Chondrocyte (in vitro differentiated cells): ENCODE measurements around the gene TDRD12. TPM values are rescaled to one million over a fixed set of nuclear protein-coding genes. Genes with fewer than 3 reads are reported as not detected.
"Not testable (repeated sequence)": the region's sequence is repeated elsewhere in the genome, so short reads cannot be mapped to it uniquely, and the experiment has no call there.

Experiments used
- DNase-seq: peaks from one replicate; pipeline ENCODE4 v3.0.0; 2021; ENCODE audit warnings: mixed read lengths, low spot score
- H3K27ac Mint-ChIP-seq: one replicate; pipeline ENCODE4 v1.8.0; 2021; ENCODE audit warnings: mild to moderate bottlenecking, moderate library complexity, mixed read lengths; ENCODE audit not compliant: unreplicated experiment
- H3K27me3 Mint-ChIP-seq: 2 replicates; pipeline ENCODE4 v1.8.0; 2021; ENCODE audit warnings: low read depth, mixed read lengths
- H3K36me3 Mint-ChIP-seq: 2 replicates; pipeline ENCODE4 v1.8.0; 2021; ENCODE audit warnings: low read depth, mixed read lengths
- H3K4me1 Mint-ChIP-seq: 2 replicates; pipeline ENCODE4 v1.8.0; 2021; ENCODE audit warnings: low read depth, mild to moderate bottlenecking, mixed read lengths
- H3K4me3 Mint-ChIP-seq: one replicate; pipeline ENCODE4 v1.8.0; 2021; ENCODE audit warnings: mild to moderate bottlenecking, moderate library complexity, mixed read lengths; ENCODE audit not compliant: unreplicated experiment
- H3K9me3 Mint-ChIP-seq: 2 replicates; pipeline ENCODE4 v1.8.0; 2021; ENCODE audit warnings: low read depth, mixed read lengths
- total RNA-seq: library from RNA; stranded (reverse); gene quantifications from 3 replicates; pipeline ENCODE4 v1.2.1, GENCODE V29; 2021
- TF ChIP-seq, protein P1 (sequence below): fragments of 200-600 bp; sonication (generic); IDR thresholded peaks from 2 replicates; pipeline ENCODE4 v1.5.0; 2021; ENCODE audit warnings: antibody characterized with exemption, mild to moderate bottlenecking, moderate library complexity

Gene TDRD12
- total RNA-seq, 1 donor from 2014 or later, result 0.22 TPM

DNA sequence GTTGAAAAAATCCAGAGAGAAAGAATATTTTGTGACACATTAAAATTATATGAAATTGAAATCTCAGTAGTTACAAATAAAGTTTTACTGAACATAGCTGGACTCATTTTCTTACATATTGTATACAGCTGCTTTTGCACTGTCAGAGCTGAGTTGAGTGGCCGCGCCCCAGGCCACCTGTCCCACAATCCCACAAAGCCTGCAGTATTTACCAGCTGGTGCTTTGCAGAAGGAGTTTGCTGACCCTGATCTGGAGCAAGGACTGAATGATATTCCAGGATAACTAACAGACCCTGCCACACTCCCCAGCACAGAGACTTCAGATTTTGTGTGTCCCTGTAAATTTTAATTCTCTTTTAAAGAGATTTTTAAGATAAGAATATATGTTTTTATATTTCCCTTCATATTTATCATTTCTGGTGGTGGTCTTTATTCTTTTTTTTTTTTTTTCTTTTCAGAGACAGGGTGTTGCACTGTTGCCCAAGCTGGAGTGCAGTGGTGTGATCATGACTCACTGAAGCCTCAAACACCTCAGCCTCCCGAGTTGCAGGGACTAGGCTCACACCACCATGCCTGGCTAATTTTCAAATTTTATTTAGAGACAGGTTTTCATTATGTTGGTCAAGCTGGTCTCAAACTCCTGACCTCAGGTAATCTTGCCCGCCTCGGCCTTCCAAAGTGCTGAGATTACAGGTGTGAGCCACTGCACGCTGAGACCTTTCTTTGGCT lies 48.5 kb downstream of the TDRD12 start:
- Mint-ChIP-seq H3K4me1 (peaks cover 3% of the 10 kb centered on the region), H3K4me3 (no peak overlapping the region), H3K27me3 (peaks cover 14% of the 10 kb centered on the region), H3K36me3 (no peaks in the 10 kb centered on the region), H3K9me3 (peaks cover 2% of the 10 kb centered on the region), H3K27ac (no peak overlapping the region)
- DNase-seq, result no peak
- TF ChIP-seq, protein P1, sequence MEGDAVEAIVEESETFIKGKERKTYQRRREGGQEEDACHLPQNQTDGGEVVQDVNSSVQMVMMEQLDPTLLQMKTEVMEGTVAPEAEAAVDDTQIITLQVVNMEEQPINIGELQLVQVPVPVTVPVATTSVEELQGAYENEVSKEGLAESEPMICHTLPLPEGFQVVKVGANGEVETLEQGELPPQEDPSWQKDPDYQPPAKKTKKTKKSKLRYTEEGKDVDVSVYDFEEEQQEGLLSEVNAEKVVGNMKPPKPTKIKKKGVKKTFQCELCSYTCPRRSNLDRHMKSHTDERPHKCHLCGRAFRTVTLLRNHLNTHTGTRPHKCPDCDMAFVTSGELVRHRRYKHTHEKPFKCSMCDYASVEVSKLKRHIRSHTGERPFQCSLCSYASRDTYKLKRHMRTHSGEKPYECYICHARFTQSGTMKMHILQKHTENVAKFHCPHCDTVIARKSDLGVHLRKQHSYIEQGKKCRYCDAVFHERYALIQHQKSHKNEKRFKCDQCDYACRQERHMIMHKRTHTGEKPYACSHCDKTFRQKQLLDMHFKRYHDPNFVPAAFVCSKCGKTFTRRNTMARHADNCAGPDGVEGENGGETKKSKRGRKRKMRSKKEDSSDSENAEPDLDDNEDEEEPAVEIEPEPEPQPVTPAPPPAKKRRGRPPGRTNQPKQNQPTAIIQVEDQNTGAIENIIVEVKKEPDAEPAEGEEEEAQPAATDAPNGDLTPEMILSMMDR, result no peak

DNA sequence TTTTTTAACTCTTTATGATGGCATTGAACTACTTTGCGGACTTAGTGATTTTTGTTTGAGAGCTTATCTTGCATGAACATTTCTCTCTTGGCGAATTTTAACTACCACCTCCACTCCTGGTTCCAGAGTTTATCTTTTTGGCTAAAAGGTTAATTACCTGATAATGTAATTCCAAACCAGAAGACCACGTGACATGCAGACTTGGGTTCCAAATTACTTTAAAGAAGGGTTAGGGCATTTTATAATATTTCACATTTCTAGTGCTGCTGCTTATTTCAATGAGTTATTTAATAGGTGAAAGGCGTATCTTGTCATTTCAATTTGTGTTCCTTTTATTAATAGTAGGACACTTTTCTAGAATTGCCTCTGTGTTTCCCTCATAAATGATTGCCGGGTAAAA lies 52.0 kb downstream of the TDRD12 start:
- H3K9me3 Mint-ChIP-seq, result peaks cover 2% of the 10 kb centered on the region
- peaks cover 12% of the 10 kb centered on the region for H3K27me3 Mint-ChIP-seq
- H3K4me1 Mint-ChIP-seq, result peaks cover 3% of the 10 kb centered on the region
- no peak overlapping the region for H3K27ac Mint-ChIP-seq
- no peak overlapping the region for H3K4me3 Mint-ChIP-seq
- TF ChIP-seq, protein P1, result no peak
- DNase-seq, result no peak
- H3K36me3 Mint-ChIP-seq, result no peaks in the 10 kb centered on the region

DNA sequence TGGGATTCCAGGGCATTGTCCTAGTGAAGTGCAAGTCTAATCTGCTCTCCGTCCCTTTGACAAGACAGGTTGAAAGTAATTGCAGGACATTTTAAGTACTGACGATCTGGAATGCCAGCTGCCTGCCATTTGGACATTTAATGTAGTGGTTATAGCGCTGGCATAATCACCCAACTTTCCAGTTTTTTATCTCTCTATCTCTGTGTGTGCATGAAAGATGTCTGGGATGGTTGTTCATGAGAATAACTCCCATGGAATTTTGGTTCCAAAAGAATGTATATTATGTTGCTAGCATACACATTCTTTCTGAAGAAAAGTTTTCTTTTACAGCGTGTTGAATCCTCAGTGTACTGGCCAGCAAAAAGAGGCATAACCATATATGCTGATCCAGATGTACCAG lies 53.6 kb downstream of the TDRD12 start:
- H3K36me3 Mint-ChIP-seq, result no peaks in the 10 kb centered on the region
- no peak overlapping the region for H3K4me3 Mint-ChIP-seq
- TF ChIP-seq, protein P1, result no peak
- no peak overlapping the region for H3K27ac Mint-ChIP-seq
- H3K27me3 Mint-ChIP-seq, result peaks cover 12% of the 10 kb centered on the region
- peaks cover 3% of the 10 kb centered on the region for H3K4me1 Mint-ChIP-seq
- no peak for DNase-seq
- H3K9me3 Mint-ChIP-seq, result peaks cover 2% of the 10 kb centered on the region

DNA sequence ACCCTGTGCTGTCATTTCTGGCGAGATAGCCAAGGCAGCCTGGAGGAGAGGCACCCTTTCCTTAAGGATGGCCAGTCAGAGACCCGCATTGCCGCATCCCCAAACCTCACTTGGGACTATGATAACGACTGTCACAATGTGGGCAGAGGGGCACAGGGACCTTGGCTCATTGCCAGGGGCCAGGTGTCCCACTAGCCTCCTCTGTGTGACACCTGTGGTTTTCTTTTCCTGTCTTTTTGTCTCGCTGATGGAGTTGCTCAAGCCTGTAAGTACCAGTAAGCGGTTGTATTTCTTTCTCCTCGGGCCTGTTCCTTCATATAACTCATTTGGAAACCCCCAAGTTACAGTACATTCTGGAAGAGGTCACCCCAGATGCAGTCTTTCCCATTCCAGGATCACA lies 59.5 kb downstream of the TDRD12 start:
- Mint-ChIP-seq H3K36me3 (peaks cover 8% of the 10 kb centered on the region), H3K4me1 (no peaks in the 10 kb centered on the region), H3K27ac (no peak overlapping the region), H3K27me3 (peaks cover 9% of the 10 kb centered on the region), H3K9me3 (peaks cover 16% of the 10 kb centered on the region), H3K4me3 (no peak overlapping the region)
- DNase-seq, result no peak
- TF ChIP-seq, protein P1, result no peak

DNA sequence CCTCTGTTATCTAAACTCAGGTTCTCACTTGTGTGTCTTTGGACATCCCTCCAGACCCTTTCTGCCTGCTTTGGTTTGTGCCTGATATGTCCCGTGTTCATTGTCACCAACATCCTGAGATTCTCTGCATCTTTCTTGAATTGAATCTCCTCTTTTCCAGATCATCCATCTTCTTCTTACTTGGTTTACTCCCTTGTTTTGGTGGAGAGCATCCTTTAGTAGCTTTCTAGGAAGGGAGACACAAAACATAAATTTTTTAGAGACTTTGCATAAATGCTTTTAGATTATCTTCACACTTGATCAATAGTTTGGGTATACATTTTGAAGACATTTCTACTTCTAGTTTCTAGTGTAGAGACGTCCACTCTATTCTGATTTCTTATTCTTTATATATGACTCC lies 61.7 kb downstream of the TDRD12 start:
- TF ChIP-seq, protein P1, result no peak
- no peak overlapping the region for H3K27ac Mint-ChIP-seq
- peaks cover 10% of the 10 kb centered on the region for H3K36me3 Mint-ChIP-seq
- H3K4me3 Mint-ChIP-seq, result no peak overlapping the region
- H3K27me3 Mint-ChIP-seq, result peaks cover 20% of the 10 kb centered on the region
- H3K4me1 Mint-ChIP-seq, result no peaks in the 10 kb centered on the region
- no peak for DNase-seq
- peaks cover 17% of the 10 kb centered on the region for H3K9me3 Mint-ChIP-seq

DNA sequence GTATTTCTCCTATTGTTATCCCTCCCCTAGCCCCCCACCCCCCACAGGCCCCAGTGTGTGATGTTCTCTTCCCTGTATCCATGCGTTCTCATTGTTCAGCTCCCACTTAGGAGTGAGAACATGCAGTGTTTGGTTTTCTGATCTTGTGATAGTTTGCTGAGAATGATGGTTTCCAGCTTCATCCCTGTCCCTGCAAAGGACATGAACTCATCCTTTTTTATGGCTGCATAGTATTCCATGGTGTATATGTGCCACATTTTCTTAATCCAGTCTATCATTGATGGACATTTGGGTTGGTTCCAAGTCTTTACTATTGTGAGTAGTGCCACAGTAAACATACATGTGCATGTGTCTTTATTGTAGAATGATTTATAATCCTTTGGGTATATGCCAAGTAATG lies 62.5 kb downstream of the TDRD12 start:
- H3K4me3 Mint-ChIP-seq, result not testable (repeated sequence)
- H3K36me3 Mint-ChIP-seq, result peaks cover 11% of the 10 kb centered on the region

DNA sequence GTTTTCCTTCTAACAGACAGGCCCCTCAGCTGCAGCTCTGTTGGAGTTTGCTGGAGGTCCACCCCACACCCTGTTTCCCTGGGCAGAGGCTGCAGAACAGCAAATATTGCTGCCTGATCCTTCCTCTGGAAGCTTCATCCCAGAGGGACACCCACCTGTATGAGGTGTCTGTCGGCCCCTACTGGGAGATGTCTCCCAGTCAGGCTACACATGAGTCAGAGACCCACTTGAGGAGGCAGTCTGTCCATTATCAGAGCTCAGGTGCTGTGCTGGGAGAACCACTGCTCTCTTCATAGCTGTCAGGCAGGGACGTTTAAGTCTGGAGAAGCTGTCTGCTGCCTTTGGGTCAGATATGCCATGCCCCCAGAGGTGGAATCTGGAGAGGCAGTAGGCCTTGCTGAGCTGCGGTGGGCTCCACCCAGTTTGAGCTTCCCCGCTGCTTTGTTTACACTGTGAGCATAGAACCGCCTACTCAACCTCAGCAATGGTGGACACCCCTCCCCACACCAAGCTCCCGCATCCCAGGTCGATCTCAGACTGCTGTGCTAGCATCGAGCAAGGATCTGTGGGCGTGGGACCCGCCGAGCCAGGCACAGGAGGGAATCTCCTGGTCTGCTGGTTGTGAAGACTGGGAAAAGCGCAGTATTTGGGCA lies 67.7 kb downstream of the TDRD12 start:
- H3K9me3 Mint-ChIP-seq, result peaks cover 13% of the 10 kb centered on the region
- not testable (repeated sequence) for H3K4me1 Mint-ChIP-seq, H3K36me3 Mint-ChIP-seq, H3K27ac Mint-ChIP-seq, H3K4me3 Mint-ChIP-seq, DNase-seq
- H3K27me3 Mint-ChIP-seq, result peaks cover 25% of the 10 kb centered on the region

More for the DNA sequence above, 62.5 kb downstream of the TDRD12 start:
- peaks cover 20% of the 10 kb centered on the region for H3K9me3 Mint-ChIP-seq
- not testable (repeated sequence) for H3K4me1 Mint-ChIP-seq, DNase-seq, H3K27ac Mint-ChIP-seq
- peaks cover 22% of the 10 kb centered on the region for H3K27me3 Mint-ChIP-seq

DNA sequence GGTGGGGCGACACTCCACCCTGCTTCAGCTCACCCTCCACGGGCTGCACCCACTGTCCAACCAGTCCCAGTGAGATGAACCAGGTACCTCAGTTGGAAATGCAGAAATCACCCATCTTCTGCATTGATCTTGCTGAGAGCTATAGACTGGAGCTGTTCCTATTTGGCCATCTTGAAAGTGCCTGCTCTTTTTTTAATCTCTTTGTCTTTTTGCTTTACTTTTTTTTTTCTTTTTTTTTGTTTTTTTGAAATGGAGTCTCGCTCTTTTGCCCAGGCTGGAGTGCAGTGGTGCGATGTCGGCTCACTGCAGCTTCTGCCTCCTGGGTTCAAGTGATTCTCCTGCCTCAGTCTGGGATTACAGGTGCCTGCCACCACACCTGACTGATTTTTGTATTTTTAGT lies 68.3 kb downstream of the TDRD12 start:
- not testable (repeated sequence) for H3K4me1 Mint-ChIP-seq, H3K27ac Mint-ChIP-seq, H3K36me3 Mint-ChIP-seq, H3K9me3 Mint-ChIP-seq, H3K4me3 Mint-ChIP-seq, DNase-seq
- H3K27me3 Mint-ChIP-seq, result peaks cover 25% of the 10 kb centered on the region
